H1 (cell line): ENCODE data around the gene ZDHHC11B. TPM values are rescaled to one million over a fixed set of nuclear protein-coding genes. Genes with fewer than 3 reads are reported as not detected.

ENCODE experiments used
- CBX5 ChIP-seq: fragments of 300-800, 300-1000 bp; sonication (generic); IDR thresholded peaks from 2 replicates; pipeline ENCODE4 v1.7.1; 2016; ENCODE audit warnings: antibody characterized with exemption, low read length, low read depth
- polyA plus RNA-seq, 7 experiments: library from polyadenylated mRNA; depleted of rRNA in 3 of 7; stranded (reverse) in 5 of 7; unstranded in 2 of 7; fragments of >200 nt in 5 of 7; fragments of 200-250 nt in 2 of 7; gene quantifications; 1 replicate in 5 of 7; 2 replicates in 1 of 7; 4 replicates in 1 of 7; pipeline versions ENCODE4 v1.2.1 to v1.2.3, GENCODE V29; 2011 to 2013; ENCODE audit warnings: missing spikeins in 2 of 7, mixed read lengths in 2 of 7
- total RNA-seq: library from RNA; stranded (reverse); fragmentation: NEBNext Ultra II Directional; extraction: Animal tissue kit (Norgen Biotek cat#: 25700); gene quantifications from 2 replicates; pipeline ENCODE4 v1.2.1, GENCODE V29; 2021

Gene ZDHHC11B
- total and polyA plus RNA-seq, 2 of the 8 experiments (the other 6 are each of a cell fraction or from before 2014, with no cell fraction given) = 0.29 to 2.5 TPM

- no peak for TF ChIP-seq CBX5
- TF ChIP-seq, all 59 proteins: peak for 0
Measured at GRCh38 chr5:759781-760362, 24.7 kb downstream of the ZDHHC11B start (continued).
